ENCODE measurements around the gene PSMG3.
"Not testable (repeated sequence)": the region's sequence is repeated elsewhere in the genome, so short reads cannot be mapped to it uniquely, and the experiment has no call there.

The PSMG3 gene

DNA sequence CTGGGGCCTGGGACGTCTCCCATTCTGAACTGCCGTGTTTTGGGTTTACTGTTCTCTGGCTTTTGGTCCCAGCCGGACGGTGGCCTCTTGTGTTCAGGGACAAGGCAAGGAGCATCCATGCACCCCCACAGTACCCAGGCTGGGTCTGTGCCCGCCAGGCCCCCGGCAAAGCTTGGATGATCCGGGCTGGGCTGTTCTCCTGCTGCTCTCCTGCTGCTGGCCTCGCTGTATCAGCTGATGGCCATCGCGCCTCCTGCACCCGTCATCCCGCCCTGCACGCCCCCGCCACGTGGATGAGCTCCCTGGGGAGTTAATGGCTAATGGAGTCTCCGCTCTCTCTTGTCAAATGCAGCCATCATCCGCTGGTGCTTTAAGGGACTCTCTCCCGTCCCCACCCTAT is 14.9 kb upstream of the PSMG3 start (continued):
- TF ChIP-seq TOX (CRISPR knock-in tag; IDR thresholded peaks at IDR 0.05; ENCODE audit: borderline replicate concordance) (no peak), ZC3H10 (CRISPR knock-in tag; IDR thresholded peaks at IDR 0.05) (no peak), ISL1 (CRISPR knock-in tag; IDR thresholded peaks at IDR 0.05) (no peak), ARNTL (CRISPR knock-in tag; IDR thresholded peaks at IDR 0.05; ENCODE audit: borderline replicate concordance, low read depth) (no peak), PPARA (CRISPR knock-in tag; IDR thresholded peaks at IDR 0.05; ENCODE audit: borderline replicate concordance) (no peak)

DNA sequence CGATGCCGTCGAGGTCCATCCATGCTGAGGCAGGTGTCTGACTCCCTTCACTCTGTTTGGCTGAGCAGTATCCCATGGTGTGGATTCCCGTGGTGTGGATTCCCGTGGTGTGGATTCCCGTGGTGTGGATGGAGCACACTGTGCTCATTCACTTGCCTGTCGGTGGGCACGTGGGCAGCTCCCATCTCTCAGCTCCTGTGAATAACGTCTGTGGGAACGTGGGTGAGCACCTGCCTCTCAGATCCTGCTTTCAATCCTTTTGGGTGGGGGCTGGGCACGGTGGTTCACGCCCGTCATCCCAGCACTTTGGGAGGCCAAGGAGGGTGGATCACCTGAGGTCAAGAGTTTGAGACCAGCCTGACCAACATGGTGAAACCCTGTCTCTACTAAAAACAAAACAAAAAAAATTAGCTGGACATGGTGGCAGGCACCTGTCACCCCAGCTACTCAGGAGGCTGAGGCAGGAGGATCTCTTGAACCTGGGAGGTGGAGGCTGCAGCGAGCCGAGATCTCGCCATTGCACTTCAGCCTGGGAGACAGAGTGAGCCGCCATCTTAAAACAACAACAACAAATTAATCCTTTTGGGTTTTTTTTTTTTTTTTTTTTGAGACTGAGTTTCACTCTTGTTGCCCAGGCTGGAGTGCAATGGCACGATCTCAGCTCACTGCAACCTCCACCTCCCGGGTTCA is 13.6 kb upstream of the PSMG3 start:
- ATAC-seq = not testable (repeated sequence)

DNA sequence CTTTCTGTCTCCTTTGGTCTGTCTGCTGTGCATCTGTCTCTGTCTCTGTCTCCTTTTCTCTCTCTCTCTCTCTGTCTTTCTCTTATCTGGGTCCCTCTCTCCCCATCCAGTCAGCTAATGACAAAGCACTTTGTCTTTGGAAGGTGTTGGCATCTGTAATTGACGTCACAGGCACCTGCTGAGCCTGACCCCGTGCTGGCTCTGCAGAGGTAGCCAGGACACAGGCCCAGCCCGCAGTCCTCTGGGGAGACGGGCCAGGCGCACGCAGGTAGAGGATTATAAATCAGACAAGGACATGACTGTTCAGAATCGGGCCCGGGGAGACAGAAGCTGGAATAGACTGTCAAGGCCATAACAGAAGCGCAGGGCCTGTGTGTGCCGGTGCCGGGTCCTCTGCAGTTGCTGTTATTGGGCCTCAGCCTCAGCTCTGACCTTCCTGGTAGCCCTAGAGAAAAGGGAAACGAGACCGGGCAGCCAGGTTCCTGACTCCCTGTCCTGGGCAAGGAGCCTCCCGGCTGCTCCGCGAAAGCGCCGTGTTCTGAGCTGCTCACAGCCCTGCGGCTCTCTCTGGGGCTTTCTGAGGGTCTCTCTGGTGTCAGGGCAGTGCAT is 10.7 kb upstream of the PSMG3 start:
- TF ChIP-seq RARB (CRISPR knock-in tag; IDR thresholded peaks at IDR 0.05) = no peak
- no peak for TF ChIP-seq GLIS3 (CRISPR knock-in tag; IDR thresholded peaks at IDR 0.05)
- no peak for TF ChIP-seq ZNF565 (CRISPR knock-in tag; conservative IDR thresholded peaks at IDR 0.05; ENCODE audit: low read depth)
- TF ChIP-seq, protein P1, sequence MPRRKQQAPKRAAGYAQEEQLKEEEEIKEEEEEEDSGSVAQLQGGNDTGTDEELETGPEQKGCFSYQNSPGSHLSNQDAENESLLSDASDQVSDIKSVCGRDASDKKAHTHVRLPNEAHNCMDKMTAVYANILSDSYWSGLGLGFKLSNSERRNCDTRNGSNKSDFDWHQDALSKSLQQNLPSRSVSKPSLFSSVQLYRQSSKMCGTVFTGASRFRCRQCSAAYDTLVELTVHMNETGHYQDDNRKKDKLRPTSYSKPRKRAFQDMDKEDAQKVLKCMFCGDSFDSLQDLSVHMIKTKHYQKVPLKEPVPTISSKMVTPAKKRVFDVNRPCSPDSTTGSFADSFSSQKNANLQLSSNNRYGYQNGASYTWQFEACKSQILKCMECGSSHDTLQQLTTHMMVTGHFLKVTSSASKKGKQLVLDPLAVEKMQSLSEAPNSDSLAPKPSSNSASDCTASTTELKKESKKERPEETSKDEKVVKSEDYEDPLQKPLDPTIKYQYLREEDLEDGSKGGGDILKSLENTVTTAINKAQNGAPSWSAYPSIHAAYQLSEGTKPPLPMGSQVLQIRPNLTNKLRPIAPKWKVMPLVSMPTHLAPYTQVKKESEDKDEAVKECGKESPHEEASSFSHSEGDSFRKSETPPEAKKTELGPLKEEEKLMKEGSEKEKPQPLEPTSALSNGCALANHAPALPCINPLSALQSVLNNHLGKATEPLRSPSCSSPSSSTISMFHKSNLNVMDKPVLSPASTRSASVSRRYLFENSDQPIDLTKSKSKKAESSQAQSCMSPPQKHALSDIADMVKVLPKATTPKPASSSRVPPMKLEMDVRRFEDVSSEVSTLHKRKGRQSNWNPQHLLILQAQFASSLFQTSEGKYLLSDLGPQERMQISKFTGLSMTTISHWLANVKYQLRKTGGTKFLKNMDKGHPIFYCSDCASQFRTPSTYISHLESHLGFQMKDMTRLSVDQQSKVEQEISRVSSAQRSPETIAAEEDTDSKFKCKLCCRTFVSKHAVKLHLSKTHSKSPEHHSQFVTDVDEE (CRISPR knock-in tag; IDR thresholded peaks at IDR 0.05) = no peak
- no peak for TF ChIP-seq ZC3H10 (CRISPR knock-in tag; IDR thresholded peaks at IDR 0.05)
- TF ChIP-seq BACH2 (CRISPR knock-in tag; IDR thresholded peaks at IDR 0.05; ENCODE audit: borderline replicate concordance) = no peak
- TF ChIP-seq ZFP30 (CRISPR knock-in tag; IDR thresholded peaks at IDR 0.05) = no peak
- TF ChIP-seq TOX (CRISPR knock-in tag; IDR thresholded peaks at IDR 0.05; ENCODE audit: borderline replicate concordance) = no peak
- no peak for TF ChIP-seq TCF4 (CRISPR knock-in tag; IDR thresholded peaks at IDR 0.05; ENCODE audit: borderline replicate concordance)
- no peak for TF ChIP-seq SNAI2 (CRISPR knock-in tag; IDR thresholded peaks at IDR 0.05)
- TF ChIP-seq, protein P2, sequence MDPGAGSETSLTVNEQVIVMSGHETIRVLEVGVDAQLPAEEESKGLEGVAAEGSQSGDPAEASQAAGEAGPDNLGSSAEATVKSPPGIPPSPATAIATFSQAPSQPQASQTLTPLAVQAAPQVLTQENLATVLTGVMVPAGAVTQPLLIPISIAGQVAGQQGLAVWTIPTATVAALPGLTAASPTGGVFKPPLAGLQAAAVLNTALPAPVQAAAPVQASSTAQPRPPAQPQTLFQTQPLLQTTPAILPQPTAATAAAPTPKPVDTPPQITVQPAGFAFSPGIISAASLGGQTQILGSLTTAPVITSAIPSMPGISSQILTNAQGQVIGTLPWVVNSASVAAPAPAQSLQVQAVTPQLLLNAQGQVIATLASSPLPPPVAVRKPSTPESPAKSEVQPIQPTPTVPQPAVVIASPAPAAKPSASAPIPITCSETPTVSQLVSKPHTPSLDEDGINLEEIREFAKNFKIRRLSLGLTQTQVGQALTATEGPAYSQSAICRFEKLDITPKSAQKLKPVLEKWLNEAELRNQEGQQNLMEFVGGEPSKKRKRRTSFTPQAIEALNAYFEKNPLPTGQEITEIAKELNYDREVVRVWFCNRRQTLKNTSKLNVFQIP (CRISPR knock-in tag; IDR thresholded peaks at IDR 0.05; ENCODE audit: borderline replicate concordance, low read depth) = no peak
- TF ChIP-seq ZNF70 (CRISPR knock-in tag; IDR thresholded peaks at IDR 0.05) = no peak
- no peak for ATAC-seq

DNA sequence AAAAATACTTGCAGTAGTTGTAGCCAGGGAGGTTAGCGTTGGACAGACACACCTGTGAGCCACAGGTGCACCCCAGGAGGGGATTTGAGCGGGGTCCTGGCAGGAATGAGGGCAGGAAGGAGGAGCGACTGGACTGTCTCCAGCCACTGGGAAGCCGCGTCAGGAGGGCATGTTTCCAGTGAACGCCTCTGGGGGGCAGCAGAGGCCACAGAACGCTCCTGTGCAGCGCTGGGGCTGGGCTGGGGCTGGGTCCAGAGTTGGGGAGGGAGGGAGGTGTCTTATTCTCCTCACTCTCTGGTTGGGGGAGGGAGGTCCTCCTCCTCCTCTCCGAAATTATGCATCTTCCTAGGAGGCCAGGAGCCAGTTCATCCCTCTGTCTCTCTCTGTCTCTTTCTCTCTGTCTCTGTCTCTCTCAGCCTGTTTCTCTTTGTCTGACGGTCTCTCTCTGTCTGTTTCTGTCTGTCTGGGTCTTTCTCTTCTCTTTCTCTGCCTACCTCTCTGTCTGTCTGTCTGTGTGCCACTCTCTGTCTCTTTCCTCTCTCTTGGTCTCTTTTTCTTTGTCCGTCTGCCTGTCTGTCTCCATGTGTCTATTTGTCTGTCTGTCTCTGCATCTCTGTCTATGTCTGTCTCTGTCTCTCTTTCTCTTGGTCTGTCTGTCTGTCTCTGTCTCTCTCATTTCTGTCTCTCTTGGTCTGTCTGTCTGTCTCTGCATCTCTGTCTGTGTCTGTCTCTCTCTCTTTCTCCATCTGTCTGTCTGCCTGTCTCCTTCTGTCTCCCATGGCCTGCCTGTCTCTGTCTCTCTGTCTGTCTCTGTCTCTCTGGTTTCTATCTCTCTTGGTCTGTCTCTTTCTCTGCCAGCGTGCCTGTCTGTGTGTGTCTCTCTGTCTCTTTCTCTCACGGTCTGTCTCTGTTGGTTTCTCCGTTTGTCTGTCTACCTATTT is 9.9 kb upstream of the PSMG3 start:
- TF ChIP-seq ZFP3 (CRISPR knock-in tag; IDR thresholded peaks at IDR 0.05) (no peak), BACH2 (CRISPR knock-in tag; IDR thresholded peaks at IDR 0.05; ENCODE audit: borderline replicate concordance) (no peak), PPARA (CRISPR knock-in tag; IDR thresholded peaks at IDR 0.05; ENCODE audit: borderline replicate concordance) (no peak), ISL1 (CRISPR knock-in tag; IDR thresholded peaks at IDR 0.05) (no peak), OSR1 (CRISPR knock-in tag; IDR thresholded peaks at IDR 0.05) (no peak), TCF4 (CRISPR knock-in tag; IDR thresholded peaks at IDR 0.05; ENCODE audit: borderline replicate concordance) (no peak), ZFP30 (CRISPR knock-in tag; IDR thresholded peaks at IDR 0.05) (no peak)
- TF ChIP-seq, protein P1 (CRISPR knock-in tag; IDR thresholded peaks at IDR 0.05) = no peak
- TF ChIP-seq, protein P3, sequence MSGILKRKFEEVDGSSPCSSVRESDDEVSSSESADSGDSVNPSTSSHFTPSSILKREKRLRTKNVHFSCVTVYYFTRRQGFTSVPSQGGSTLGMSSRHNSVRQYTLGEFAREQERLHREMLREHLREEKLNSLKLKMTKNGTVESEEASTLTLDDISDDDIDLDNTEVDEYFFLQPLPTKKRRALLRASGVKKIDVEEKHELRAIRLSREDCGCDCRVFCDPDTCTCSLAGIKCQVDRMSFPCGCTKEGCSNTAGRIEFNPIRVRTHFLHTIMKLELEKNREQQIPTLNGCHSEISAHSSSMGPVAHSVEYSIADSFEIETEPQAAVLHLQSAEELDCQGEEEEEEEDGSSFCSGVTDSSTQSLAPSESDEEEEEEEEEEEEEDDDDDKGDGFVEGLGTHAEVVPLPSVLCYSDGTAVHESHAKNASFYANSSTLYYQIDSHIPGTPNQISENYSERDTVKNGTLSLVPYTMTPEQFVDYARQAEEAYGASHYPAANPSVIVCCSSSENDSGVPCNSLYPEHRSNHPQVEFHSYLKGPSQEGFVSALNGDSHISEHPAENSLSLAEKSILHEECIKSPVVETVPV (CRISPR knock-in tag; IDR thresholded peaks at IDR 0.05) = no peak
- TF ChIP-seq, protein P4, sequence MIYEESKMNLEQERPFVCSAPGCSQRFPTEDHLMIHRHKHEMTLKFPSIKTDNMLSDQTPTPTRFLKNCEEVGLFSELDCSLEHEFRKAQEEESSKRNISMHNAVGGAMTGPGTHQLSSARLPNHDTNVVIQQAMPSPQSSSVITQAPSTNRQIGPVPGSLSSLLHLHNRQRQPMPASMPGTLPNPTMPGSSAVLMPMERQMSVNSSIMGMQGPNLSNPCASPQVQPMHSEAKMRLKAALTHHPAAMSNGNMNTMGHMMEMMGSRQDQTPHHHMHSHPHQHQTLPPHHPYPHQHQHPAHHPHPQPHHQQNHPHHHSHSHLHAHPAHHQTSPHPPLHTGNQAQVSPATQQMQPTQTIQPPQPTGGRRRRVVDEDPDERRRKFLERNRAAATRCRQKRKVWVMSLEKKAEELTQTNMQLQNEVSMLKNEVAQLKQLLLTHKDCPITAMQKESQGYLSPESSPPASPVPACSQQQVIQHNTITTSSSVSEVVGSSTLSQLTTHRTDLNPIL (CRISPR knock-in tag; IDR thresholded peaks at IDR 0.05; ENCODE audit: low read depth) = no peak
- ATAC-seq = peak; percentile 98

Data from SK-N-SH treated with all-trans-retinoic acid at 6 μM for 48 hours (cell line).